K562 (cell line): ENCODE results near the gene CSF1R. TPM values are rescaled to one million over a fixed set of nuclear protein-coding genes. Genes with fewer than 3 reads are reported as not detected.
A peak's percentile ranks its signal among the peaks of the same experiment; 100 is the strongest.
"Not testable (repeated sequence)": the region's sequence is repeated elsewhere in the genome, so short reads cannot be mapped to it uniquely, and the experiment has no call there.

Experiments used
- ATF3 ChIP-seq, 2 experiments: fragments of 450-650 bp in 1 of 2; sonication (generic) in 1 of 2; formaldehyde crosslinking in 1 of 2; IDR thresholded peaks in 1 of 2; conservative IDR thresholded peaks in 1 of 2; 2 replicates each; pipeline versions ENCODE4 v1.6.1 to v1.8.1; 2016 to 2023; ENCODE audit warnings: mild to moderate bottlenecking in 2 of 2, moderate library complexity in 2 of 2, inconsistent platforms in 1 of 2, missing genetic modification reagents in 1 of 2
- ATF7 ChIP-seq: fragments of 450-650 bp; IDR thresholded peaks from 2 replicates; pipeline ENCODE4 v1.7.1; 2014; ENCODE audit warnings: mild to moderate bottlenecking, moderate library complexity
- BRD9 ChIP-seq: fragments of 450-650 bp; IDR thresholded peaks from 2 replicates; pipeline ENCODE4 v1.6.1; 2018; ENCODE audit warnings: low read depth; ENCODE audit not compliant: partially characterized antibody
- EHMT2 ChIP-seq: fragments of 450-650 bp; IDR thresholded peaks from 2 replicates; pipeline ENCODE4 v1.6.1; 2018; ENCODE audit warnings: antibody characterized with exemption
- FOXO4 ChIP-seq: fragments of 450-650 bp; formaldehyde crosslinking; IDR thresholded peaks from 2 replicates; pipeline ENCODE4 v1.4.0; 2020; ENCODE audit warnings: mild to moderate bottlenecking, moderate library complexity
- LARP7 ChIP-seq: fragments of 450-650 bp; IDR thresholded peaks from 2 replicates; pipeline ENCODE4 v1.6.1; 2016
- MIER1 ChIP-seq: fragments of 450-650 bp; IDR thresholded peaks from 2 replicates; pipeline ENCODE4 v1.6.1; 2016; ENCODE audit warnings: antibody characterized with exemption, mild to moderate bottlenecking, low read depth
- NR2C2 ChIP-seq, 2 experiments: fragments of 200-800 bp in 1 of 2; sonication (Bioruptor generic) in 1 of 2; sonication (generic) in 1 of 2; formaldehyde crosslinking in 1 of 2; IDR thresholded peaks; 2 replicates each; pipeline versions ENCODE4 v1.6.1 to v1.8.0; 2016 to 2022; ENCODE audit warnings: mild to moderate bottlenecking in 1 of 2, missing compliant biosample characterization in 1 of 2, missing genetic modification characterization in 1 of 2, missing genetic modification reagents in 1 of 2
- TFAP4 ChIP-seq: sonication (generic); formaldehyde crosslinking; IDR thresholded peaks from 2 replicates; pipeline ENCODE4 v1.8.0; 2022; ENCODE audit warnings: missing genetic modification reagents, mild to moderate bottlenecking, moderate library complexity, borderline replicate concordance
- TOE1 ChIP-seq, 2 experiments: fragments of 450-650 bp in 1 of 2; sonication (generic) in 1 of 2; formaldehyde crosslinking in 1 of 2; IDR thresholded peaks; 2 replicates each; pipeline versions ENCODE4 v1.7.1 to v1.8.0; 2016 to 2022; ENCODE audit warnings: borderline replicate concordance in 2 of 2, mild to moderate bottlenecking in 2 of 2, antibody characterized with exemption in 1 of 2, inconsistent platforms in 1 of 2, low read depth in 1 of 2, missing genetic modification reagents in 1 of 2, moderate library complexity in 1 of 2
- USF1 ChIP-seq: sonication (generic); formaldehyde crosslinking; IDR thresholded peaks from 2 replicates; pipeline ENCODE4 v1.9.0; 2022; ENCODE audit warnings: mild to moderate bottlenecking, missing genetic modification reagents
- ZBTB9 ChIP-seq: fragments of 450-650 bp; formaldehyde crosslinking; IDR thresholded peaks from 2 replicates; pipeline ENCODE4 v1.4.0; 2020; ENCODE audit warnings: mild to moderate bottlenecking, moderate library complexity
- ZNF609 ChIP-seq: sonication (generic); formaldehyde crosslinking; IDR thresholded peaks from 2 replicates; pipeline ENCODE4 v1.8.1; 2023; ENCODE audit warnings: missing genetic modification reagents, mild to moderate bottlenecking, borderline replicate concordance
- ZNF766 ChIP-seq: fragments of 200-800 bp; sonication (Bioruptor generic); conservative IDR thresholded peaks from 2 replicates; pipeline ENCODE4 v1.6.1; 2016; ENCODE audit warnings: missing genetic modification characterization, missing compliant biosample characterization
- polyA plus RNA-seq, 8 experiments: library from polyadenylated mRNA; depleted of rRNA in 4 of 8; stranded (reverse) in 5 of 8; unstranded in 3 of 8; fragments of >200 nt; fragmentation: Nextera tagmentation in 2 of 8; fragmentation: Illumina TruSeq in 1 of 8; extraction: Ambion mirVana in 2 of 8; extraction: Trizol in 1 of 8; gene quantifications; 2 replicates each; pipeline versions ENCODE4 v1.2.1 to v1.2.3, GENCODE V29; 2011 to 2014; ENCODE audit warnings: inconsistent platforms in 1 of 8, missing spikeins in 1 of 8
- total RNA-seq, 7 experiments: library from RNA; depleted of rRNA in 6 of 7; stranded (reverse); fragments of >200 nt in 6 of 7; fragmentation: Illumina TruSeq in 2 of 7; extraction: Trizol in 2 of 7; gene quantifications; 2 replicates each; pipeline versions ENCODE4 v1.2.1 to v1.2.3, GENCODE V29; 2011 to 2021; ENCODE audit warnings: low replicate concordance in 1 of 7

The CSF1R gene
- total and polyA plus RNA-seq, 9 of the 15 experiments (the other 6 are each of a cell fraction or from before 2014, with no cell fraction given): 0.03 to 0.64 (median 0.20) TPM; not detected in 6

- peak; percentile 27; the same call in 1 of the 2 replicates for TF ChIP-seq ZNF609 (CRISPR knock-in tag)
- TF ChIP-seq USF1: peak; percentile 57
- TF ChIP-seq TFAP4 (CRISPR knock-in tag): peak; percentile 97
- TF ChIP-seq MIER1: peak; percentile 78
- TF ChIP-seq ZBTB9 (CRISPR knock-in tag): peak; percentile 96
- TF ChIP-seq EHMT2: peak; percentile 88
- TF ChIP-seq ZNF766: peak; percentile 83
- TF ChIP-seq NR2C2 (CRISPR knock-in tag; IDR thresholded peaks at IDR 0.05): peak; percentile 86; the same call in 1 of the 2 replicates
- TF ChIP-seq NR2C2 (tag; IDR thresholded peaks at IDR 0.05): peak; percentile 88
- 0 out of 2 replicates have a peak, but pooled peaks have one; percentile 26 for TF ChIP-seq FOXO4
- TF ChIP-seq BRD9: peak; percentile 41
- TF ChIP-seq LARP7: 0 out of 2 replicates have a peak, but pooled peaks have one; percentile 53
- TF ChIP-seq ATF7: peak; percentile 85
- TF ChIP-seq ATF3 (IDR thresholded peaks at IDR 0.05): peak; percentile 98
- TF ChIP-seq ATF3 (CRISPR knock-in tag; conservative IDR thresholded peaks at IDR 0.05): peak; percentile 99
- TF ChIP-seq TOE1 (IDR thresholded peaks at IDR 0.05; ENCODE audit: borderline replicate concordance): peak; percentile 72
- not testable (repeated sequence) for TF ChIP-seq TOE1 (CRISPR knock-in tag; IDR thresholded peaks at IDR 0.05; ENCODE audit: borderline replicate concordance, low read depth)
Measured at GRCh38 chr5:150050172-150050811, 36.1 kb downstream of the CSF1R start (continued).
